Left renal pelvis (tissue), 4 donors: ENCODE results near the gene C5orf24. TPM values are rescaled to one million over a fixed set of nuclear protein-coding genes. Genes with fewer than 3 reads are reported as not detected.
"Not testable (repeated sequence)": the region's sequence is repeated elsewhere in the genome, so short reads cannot be mapped to it uniquely, and the experiment has no call there.

Experiments
- DNase-seq, 4 donors: peaks; one replicate each; pipeline ENCODE4 v3.0.0-alpha.2; 2013; ENCODE audit warnings: low read depth in 4 of 4, low spot score in 3 of 4
- polyA plus RNA-seq, 4 donors: library from polyadenylated mRNA; unstranded; fragments of 120-200 nt; gene quantifications; one replicate each; pipeline ENCODE4 v1.2.1, GENCODE V29; 2013; ENCODE audit not compliant: insufficient read length in 4 of 4

Gene C5orf24
- polyA plus RNA-seq, 4 donors = 83.2 to 119 (median 101) TPM

DNA sequence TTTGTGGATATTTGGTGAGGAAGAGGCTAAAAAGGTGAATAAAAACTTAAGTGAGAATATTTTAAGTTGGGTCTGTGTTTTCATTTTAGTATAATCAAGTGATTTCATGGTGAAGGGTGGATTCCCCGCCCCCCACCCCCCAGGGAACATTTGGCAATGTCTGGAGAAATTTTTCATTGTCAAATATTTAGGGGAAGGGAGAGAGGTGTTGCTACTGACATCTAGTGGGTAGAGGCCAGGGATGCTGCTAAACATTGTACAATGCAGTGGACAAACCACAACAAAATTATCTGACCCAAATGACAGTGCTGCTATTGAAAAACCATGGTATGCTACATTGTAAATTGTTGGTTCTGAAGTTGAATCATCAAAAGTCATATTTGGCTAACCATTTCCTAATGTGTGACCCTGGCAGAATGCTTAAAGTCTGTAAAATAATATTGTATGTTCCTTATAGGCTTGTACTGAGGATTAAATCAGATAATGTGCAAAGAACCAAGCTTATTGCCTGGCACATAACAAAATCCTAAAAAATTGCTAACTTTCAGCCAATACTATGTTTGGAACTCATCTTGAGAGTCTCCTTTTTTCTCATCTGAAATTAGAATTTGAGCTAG lies 5.6 kb downstream of the C5orf24 start:
- DNase-seq = no peak

DNA sequence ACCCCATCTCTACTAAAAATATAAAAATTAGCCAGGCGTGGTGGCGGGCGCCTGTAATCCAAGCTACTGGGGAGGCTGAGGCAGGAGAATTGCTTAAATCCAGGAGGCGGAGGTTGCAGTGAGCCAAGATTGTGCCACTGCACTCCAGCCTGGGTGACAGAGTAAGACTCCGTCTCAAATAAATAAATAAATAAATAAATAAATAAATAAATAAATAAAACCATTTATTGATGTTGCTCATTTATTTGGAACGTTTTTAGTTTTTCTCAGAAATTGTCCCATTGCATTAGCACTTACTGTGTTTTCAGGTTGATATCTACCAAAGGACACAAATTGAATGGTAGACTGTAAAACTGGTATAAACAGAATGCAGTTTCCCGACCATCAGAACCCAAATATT lies 10.7 kb downstream of the C5orf24 start:
- DNase-seq = not testable (repeated sequence)

DNA sequence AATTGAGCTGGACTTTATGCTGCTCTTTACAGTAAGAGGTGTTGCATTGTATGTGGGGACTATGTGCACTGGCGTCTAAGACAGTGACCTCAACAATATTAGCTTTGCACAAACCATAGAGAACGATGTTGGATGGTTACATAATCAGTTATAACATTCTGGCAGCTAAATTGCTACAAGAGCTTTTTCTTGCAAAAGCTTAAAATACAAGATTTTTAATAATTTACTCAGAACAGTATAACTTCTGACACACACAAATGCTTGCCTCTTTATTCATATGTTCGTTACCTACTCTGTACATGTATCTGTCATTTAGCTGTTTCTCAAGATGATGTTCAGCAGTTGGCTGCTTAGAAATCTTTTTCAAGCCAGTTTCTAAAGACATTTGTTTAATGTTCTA lies 11.6 kb downstream of the C5orf24 start:
- DNase-seq = no peak

DNA sequence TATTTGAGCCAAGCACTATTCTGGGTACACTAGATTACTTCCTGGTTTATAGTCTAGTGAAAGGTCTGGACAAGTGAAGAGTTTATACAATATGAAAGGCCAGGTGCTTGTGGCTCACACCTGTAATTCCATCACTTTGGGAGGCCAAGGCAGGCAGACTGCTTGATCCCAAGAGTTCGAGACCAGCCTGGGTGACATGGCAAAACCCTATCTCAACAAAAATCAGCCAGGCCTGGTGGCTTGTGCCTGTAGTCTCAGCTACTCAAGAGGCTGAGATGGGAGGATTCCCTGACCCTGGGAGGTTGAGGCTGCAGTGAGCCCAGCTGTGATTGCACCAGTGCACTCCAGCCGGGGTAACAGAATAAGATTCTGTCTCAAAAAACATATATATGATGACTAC lies 18.9 kb downstream of the C5orf24 start:
- no peak for DNase-seq

DNA sequence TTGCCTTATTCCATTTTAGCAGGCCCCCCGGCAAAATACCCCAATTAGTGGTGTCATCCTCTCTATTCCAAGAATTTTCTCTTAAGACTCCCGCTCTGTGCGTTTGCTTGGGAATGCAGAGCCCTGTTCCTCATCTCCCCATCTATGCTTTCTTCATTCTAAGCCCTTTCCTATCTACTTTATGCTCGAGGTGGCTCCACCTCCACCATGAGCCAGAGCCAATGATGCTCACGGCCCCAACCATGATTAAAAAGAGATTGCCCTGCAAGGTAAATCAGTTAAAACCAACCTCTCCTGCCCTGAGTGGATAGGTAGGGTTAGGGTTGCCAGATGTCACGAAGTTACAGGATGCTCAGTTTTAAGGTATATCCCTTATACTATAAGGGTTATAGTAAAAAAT lies 27.7 kb downstream of the C5orf24 start:
- no peak for DNase-seq

DNA sequence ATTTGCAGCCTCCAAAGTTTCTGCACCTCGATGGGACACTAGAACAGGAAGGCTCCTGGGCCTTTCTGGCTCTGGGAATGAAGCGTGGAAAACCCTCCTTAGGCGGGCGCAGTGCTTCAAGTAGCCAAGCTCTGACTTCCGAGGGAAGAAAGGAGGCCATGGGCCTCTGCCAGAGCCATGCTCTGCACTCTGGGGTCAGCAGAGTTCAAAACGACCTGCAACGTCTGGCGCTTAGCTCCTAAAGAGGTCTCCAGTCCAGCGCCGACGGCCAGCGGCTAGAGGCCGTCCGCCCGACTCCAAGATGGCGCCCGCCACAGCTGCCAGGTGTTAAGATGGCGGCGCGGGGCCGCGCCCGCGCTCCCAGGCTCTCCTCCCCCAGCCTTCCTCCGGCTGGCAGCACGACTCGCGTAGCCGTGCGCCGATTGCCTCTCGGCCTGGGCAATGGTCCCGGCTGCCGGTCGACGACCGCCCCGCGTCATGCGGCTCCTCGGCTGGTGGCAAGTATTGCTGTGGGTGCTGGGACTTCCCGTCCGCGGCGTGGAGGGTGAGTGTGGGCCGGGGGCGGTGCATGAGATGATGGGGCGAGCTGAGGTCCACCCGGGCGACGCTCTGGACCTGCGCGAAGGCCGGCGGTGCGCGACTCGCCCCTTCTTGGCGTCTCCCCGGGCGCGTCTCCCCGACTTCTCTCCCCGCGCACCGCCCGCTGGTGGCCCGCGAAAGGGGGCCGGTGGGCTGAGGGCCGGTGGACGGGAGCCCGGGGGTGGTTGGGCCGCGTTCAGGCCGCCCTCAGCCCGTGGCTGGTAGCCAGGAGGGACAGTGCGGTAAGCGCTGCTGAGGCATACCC lies 28.4 kb downstream of the C5orf24 start, which contains the start of gene TXNDC15:
TSS of gene TXNDC15 (plus strand) at position 385 of the 844 bp plus-strand sequence. CDS start at position 442, 57 bp downstream.
- peak; percentile 74 to 79 (median 76) for DNase-seq

DNA sequence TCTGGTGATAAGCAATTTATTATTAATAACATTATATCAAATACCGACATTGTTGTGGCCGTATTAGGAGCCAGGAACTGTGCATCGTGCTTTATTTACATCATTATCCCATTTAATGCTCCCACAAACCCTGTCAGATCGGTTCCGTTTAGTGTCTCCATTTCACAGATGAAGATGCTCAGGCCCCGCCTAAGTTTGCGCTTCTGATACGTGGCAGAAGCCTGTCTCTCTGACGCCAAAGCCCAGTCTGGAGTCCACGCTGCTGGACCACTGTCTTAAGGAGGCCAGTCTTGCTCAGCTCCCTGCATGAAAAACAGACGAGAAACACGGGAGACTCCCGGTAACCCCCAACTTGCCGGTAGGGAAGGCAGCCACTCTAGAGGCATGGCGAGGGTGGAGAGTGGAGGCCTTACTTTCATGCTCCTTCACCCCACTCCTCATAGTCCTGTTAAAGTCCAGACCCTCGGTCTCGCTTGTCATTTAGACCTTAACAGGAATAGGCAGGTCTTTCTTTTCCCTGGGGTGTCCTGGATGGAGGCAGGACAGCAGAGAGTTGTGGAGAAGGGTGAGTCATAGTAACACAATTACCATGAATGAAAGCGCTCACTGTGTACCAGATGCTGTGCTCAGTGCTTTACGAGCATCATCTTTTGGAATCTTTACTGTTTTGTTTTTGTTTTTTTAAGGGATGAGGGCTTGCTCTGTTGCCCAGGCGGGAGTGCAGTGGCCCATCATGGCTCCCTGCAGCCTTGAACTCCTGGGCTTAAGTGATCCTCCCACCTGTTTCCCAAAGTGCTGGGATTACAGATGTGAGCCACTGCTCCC lies 29.3 kb downstream of the C5orf24 start:
- peak; percentile 24 to 34 (median 30) for DNase-seq

DNA sequence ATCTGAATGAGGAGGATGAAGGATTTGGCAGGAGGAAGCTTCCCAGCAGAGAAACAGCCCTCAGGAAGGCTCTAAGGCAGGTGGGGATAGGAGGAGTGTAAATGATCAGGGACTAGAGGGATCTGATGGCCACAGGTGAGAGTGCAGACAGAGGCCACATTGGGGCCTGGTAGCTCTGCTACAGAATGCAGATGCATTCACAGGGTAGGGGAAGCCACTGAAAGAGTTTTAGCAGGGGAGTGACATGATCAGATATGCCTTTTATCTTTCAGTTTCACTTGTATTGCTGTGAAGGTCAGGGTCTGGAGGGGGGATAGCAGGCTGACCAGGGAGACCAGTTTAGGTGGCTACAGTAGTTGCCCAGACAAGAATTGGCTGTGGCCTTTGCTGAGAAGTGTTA lies 31.4 kb downstream of the C5orf24 start:
- no peak for DNase-seq

DNA sequence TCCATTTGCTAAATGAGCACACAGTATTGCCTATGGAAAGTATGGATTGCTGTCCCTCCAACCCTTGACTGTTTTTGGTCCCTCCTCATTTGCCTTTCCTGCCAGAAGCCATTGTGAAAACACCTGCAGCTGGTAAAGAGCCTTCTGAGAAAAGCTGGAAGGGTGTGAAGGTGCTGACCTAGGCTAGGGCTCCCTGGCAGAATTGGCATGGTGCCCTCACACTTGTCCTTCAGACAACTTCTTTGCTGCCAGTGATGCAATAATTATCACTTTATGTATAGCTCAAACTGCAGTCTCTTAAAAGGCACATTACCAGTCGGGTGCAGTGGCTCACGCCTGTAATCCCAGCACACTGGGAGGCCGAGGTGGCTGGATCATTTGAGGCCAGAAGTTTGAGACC lies 32.6 kb downstream of the C5orf24 start:
- DNase-seq = no peak

DNA sequence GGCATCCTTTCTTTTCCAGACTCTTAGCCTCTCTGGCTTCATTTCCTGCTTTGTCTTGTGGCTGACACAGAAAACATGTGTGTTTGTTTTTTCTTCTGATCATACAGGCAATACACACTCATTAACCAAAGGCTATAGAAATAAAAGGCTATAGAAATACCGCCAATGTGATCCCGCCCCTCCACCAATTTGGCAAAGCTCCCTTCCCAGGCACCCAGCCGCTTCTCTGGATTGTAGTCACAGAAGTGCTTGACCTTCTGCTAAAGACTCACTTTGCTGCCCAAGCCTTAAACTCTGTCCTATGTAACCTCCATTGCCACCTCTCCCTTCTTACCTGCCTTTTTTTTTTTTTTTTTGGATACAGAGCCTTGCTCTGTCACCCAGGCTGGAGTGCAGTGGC lies 33.7 kb downstream of the C5orf24 start:
- DNase-seq = no peak

DNA sequence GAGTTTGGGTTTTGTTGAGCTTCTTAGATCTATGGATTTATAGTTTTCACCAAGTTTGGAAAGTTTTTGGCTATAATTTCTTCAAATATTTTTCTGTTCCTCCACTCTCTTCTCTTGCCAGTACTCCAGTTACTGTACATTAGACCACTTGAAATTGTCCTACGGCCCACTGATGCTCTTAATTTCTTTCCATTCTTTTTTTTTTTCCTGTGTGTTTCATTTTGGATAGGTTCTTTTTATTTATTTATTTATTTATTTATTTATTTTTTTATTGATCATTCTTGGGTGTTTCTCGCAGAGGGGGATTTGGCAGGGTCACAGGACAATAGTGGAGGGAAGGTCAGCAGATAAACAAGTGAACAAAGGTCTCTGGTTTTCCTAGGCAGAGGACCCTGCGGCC lies 35.2 kb downstream of the C5orf24 start:
- not testable (repeated sequence) for DNase-seq

DNA sequence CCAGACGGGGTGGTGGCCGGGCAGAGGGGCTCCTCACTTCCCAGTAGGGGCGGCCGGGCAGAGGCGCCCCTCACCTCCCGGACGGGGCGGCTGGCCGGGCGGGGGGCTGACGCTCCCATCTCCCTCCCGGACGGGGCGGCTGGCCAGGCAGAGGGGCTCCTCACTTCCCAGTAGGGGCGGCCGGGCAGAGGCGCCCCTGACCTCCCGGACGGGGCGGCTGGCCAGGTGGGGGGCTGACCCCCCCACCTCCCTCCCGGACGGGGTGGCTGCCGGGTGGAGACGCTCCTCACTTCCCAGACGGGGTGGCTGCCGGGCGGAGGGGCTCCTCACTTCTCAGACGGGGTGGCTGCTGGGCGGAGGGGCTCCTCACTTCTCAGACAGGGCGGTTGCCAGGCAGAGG lies 35.9 kb downstream of the C5orf24 start:
- DNase-seq = not testable (repeated sequence)

DNA sequence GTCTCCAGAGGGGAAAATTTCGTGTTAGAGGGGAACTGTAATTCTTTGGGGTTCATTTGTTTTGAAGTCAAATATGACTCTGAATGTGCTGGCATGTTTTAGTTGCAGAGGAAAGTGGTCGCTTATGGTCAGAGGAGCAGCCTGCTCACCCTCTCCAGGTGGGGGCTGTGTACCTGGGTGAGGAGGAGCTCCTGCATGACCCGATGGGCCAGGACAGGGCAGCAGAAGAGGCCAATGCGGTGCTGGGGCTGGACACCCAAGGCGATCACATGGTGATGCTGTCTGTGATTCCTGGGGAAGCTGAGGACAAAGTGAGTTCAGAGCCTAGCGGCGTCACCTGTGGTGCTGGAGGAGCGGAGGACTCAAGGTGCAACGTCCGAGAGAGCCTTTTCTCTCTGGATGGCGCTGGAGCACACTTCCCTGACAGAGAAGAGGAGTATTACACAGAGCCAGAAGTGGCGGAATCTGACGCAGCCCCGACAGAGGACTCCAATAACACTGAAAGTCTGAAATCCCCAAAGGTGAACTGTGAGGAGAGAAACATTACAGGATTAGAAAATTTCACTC lies 41.9 kb downstream of the C5orf24 start:
- DNase-seq = no peak

DNA sequence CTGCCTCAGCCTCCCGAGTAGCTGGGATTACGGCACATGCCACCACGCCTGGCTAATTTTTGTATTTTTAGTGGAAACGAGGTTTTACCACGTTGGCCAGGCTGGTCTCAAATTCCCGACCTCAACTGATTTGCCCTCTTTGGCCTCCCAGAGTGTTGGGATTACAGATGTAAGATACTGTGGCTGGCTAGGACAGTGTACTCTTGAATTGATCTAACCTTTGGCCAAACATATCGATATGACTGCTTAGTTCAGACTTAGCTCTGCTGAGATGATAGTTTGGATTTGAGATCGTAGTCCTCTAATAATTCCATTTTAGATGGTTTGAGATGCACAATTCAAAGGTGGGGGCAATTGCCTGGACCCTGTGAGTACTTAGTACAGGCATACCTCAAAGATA lies 43.6 kb downstream of the C5orf24 start:
- no peak for DNase-seq

DNA sequence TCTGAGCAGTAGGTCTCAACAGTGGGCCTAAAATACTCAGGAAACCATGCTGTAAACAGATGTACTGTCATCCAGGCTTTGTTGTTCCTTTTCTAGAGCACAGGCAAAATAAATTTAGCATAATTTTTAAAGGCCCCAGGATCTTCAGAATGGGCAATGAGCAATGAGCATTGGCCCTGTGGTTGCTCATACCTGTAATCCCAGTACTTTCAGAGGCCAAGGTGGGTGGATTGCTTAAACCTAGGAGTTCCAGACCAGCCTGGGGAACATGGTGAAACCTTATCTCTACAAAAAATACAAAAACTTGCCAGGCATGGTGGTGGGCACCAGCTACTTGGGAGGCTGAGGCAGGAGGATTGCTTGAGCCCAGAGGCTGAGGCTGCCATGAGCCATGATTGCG lies 45.7 kb downstream of the C5orf24 start:
- DNase-seq = no peak

DNA sequence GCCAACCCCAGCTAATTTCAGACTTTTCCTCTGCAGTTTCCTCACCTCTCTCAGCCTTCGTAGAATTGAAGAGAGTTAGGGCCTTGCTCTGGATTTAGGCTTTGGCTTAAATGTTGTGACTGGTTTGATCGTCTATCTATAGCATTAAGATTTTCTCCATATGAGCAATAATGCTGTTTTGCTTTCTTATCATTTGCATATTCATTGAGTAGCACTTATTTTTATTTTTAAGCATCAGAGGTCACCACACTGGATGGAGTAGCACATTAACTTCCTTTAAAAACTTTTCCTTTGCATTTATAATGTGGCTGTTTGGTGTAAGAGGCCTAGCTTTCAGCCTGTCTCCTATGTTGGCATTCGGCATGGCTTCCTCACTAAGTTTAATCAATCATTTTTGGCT lies 46.5 kb downstream of the C5orf24 start:
- no peak for DNase-seq

DNA sequence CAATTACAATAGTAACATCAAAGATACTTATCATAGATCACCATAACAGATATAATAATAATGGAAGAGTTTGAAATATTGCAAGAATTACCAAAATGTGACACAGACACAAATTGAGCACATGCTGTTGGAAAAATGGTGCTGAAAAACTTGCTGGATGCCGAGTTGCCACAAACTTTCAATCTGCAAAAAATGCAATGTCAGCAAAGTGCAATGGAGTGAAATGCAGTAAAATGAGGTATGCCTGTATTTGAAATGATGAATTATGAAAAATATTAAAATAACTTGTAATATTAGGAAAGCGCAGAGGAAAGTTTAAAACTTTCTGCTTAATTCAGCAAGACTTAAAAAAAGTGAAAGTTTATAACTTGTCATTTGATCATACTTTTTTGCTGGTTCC lies 47.2 kb downstream of the C5orf24 start:
- no peak for DNase-seq

DNA sequence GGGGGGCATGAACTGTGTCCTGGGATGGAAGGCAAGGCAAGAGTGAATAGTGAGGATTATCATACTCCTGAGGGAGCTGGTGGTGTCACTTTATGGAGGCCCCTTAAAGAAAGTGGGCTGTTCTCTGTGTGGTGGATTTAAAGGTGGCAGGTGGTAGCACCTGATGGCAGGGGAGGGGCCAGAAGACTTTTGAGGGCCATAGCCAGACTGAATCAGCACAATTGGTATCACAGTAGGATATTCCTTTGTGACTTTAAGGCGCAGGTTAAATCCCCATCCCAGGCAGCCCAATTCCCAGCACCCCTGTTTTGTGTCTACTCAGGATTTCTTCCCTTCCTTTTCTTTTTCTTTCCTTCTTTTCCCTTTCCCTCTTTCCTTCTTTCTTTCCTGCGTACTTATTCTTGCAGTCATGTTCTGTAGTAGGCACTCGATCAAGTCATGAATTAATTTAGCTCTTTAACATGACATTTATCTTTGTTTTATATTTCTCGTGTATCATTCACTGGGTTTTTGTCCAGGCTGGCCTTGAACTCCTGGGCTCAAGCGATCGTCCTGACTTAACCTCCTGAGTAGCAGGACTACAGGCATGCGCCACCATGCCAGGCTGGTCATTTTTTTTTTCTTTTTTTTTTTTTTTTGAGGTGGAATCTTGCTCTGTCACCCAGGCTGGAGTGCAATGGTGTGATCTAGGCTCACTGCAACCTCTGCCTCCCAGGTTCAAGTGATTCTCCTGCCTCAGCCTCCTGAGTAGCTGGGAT lies 48.2 kb downstream of the C5orf24 start:
- no peak for DNase-seq

DNA sequence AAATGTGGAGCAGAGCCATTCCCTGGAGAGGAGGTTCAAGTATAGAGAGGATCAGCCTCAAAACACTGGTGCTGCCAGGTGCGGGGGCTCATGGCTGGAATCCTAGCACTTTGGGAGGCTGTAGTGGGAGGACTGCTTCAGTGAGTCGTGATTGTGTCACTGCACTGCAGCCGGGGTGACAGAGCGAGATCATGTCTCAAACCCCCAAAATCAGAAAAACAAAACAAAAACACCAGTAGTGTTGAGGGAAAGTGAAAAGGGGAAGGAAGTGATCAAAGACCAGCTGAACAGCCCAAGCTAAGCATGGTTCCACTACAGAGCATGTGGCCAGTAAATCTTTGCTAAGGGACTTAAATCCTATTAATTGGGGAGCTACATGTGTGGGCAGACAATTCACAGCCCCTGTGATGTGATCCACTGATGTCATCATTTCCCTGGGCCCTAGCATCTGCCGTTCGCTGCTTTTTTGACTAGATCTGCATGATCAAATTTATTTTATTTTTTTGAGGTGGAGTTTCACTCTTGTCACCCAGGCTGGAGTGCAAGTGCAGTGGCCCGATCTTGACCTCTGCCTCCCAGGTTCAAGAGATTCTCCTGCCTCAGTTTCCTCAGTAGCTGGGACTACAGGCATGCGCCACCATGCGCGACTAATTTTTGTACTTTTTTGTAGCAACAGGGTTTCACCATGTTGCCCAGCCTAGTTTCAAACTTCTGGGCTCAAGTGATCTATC lies 56.5 kb downstream of the C5orf24 start:
- no peak for DNase-seq
